GM12865 (cell line): ENCODE results near the gene EZH2.

Experiments
- DNase-seq: peaks from one replicate; pipeline ENCODE4 v3.0.0; 2010; ENCODE audit warnings: low read depth
- H3K4me3 ChIP-seq: 2 replicates; pipeline ENCODE4 v1.5.1; 2011; ENCODE audit warnings: mild to moderate bottlenecking, low read depth, low read length, control low read depth
- CTCF ChIP-seq: IDR thresholded peaks from 2 replicates; pipeline ENCODE4 v1.5.1; 2011; ENCODE audit warnings: low read length, control low read depth, low read depth, inconsistent platforms; ENCODE audit not compliant: insufficient read depth; ENCODE audit errors: missing control alignments

EZH2 gene

GRCh38 chr7:148806187-148806586, 77.9 kb downstream of the EZH2 start:
- no peak overlapping the region for H3K4me3 ChIP-seq
- no peak for DNase-seq
- TF ChIP-seq CTCF: no peak

DNA sequence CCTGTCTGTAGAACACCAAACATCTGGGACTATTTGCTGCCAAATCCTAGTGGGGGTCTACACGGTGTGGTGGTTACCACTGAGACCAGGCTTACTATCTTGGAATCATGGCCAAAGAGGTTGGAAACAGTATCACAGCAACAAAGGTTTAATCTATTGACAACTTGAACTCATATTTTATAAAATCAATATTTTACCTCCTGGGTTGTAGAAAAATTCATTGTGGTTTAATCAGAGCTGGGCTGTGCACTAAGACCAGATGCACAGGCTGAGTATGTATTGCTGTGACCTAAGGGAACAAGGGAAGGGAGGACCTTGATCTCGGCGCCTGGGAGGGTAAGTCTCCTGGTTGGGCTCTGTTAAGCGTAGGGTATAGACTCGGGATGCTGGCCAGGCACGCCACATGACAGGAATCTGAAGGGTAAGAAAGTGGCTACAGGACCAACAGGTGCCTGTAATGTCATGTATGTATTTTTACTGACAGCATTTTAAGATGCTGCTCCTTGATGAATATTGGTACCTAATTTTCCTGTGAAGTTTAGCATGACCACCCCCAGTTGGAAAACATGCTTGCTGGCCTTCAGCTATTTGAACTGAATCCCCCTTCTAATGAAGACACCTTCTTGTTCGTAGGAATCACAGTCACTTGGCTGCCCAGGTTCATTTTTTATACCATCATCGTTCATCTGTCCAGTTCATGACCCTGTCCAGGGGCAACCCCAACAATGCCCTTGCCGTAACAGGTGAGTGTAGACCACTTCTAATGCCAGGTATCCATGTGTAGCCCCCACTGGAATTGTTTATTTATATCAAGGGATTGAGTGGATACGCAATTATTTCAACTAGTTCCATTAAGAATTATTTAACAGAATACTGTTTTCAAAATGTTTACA, 79.5 kb downstream of the EZH2 start:
- no peak for TF ChIP-seq CTCF
- H3K4me3 ChIP-seq: no peak overlapping the region
- DNase-seq: no peak

GRCh38 chr7:148803094-148803493, 81.0 kb downstream of the EZH2 start:
- TF ChIP-seq CTCF: no peak
- no peak overlapping the region for H3K4me3 ChIP-seq
- no peak for DNase-seq

DNA sequence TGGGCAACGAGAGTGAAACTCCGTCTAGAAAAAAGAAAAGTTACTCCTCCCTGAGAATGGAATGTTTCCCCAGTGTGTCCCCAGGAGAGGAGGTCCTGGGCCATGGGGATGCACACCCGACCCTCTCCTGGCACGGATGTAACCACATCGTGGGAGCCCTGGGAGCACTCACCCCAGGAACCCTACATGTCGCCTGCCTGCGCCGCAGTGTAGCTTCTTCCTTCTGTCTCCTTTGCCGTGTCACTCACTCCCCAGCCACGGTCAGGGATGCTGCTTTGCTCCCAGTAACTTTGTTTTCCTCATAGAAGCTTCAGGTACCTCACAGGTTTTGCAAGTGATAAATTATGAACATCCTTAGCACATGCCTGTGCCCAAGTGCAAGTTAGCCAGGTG, 82.0 kb downstream of the EZH2 start:
- H3K4me3 ChIP-seq: no peak overlapping the region
- no peak for DNase-seq
- TF ChIP-seq CTCF: no peak

- H3K4me3 ChIP-seq: no peak overlapping the region
- TF ChIP-seq CTCF: no peak
- no peak for DNase-seq
Observed at GRCh38 chr7:148800677-148801076, 83.4 kb downstream of the EZH2 start.

DNA sequence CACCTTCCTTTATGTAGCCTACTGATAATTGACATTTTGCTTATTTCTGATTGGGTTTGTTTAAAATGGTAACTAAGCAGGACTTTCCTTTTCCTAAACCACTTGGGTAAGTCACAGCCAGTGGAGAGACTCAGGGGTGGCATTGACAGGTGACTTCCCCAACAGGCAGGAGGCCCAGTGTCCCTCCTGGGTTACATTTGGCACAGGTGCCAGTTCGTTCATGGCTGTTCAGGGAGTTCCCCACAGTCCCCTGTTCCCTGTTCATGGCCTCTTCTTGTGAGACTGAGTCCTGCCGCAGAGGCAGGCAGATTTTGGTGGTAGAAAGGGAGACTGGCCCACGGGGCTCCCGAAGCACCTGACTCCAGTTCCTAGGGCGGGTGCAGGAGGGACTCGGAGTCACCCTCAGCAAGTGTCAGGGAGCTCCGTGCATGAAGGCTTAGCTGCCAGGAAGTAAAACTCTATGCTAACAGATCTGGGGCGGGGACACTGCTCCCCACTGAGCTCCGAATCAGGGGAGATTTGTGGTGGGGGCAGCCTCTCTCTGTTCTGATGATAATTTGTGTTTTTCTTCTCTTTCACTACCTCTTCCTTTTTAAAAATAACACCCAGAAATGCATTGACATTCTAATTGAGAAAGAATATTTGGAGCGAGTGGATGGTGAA, 84.1 kb downstream of the EZH2 start:
- TF ChIP-seq CTCF: no peak
- no peak for DNase-seq
- H3K4me3 ChIP-seq: no peak overlapping the region
